GM12872 (cell line): Measurements from ENCODE around the gene LARP4.

Experiments
- CTCF ChIP-seq: IDR thresholded peaks from 3 replicates; pipeline ENCODE4 v1.5.1; 2011; ENCODE audit warnings: low read depth, mild to moderate bottlenecking, low read length, moderate library complexity; ENCODE audit not compliant: insufficient read depth

LARP4 gene

DNA sequence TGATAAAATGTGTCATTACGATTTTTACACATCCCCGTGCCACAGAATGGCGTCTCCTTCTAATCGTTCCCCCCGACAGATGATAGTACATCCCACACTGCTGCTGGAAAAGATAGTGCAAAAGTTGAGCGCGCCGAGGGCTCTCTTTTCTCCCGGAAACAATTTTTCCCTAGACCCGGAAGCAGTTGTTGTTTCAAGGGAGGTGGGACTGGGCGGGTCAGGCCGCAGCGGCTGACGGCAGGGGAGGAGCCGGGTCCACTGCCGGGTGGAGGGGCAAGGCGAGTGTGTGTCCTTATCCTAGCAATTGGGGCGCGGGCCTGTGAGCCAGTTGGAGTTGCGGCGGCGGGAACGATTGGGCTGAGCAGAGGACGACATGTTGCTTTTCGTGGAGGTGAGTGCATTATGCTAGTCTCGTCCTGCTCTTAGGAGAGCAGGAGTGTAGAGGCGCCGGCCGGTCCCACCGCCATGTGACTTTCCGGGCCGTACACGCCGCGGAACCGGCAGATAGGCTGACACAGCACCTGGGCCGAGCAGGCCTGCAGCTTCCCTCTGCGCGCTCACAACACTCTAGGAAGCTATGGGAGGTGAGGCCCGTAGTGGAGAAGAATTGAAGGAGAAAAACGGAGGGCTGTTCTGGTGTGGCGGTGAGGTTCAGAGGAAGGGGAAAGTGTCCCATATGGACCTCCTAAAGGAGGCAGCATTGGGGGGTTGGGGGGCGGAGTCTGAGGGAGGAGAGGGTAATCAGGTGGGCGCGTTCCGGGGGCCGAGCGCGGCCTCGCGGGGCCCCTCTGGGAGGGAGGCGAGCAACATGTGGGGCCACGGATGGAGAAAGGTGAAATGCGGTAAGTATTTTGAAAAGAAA lies at the start of gene LARP4:
LARP4 (plus strand) TSS at position 248 of the 862 bp plus-strand sequence; CDS start at position 374, 126 bp downstream.
- no peak for TF ChIP-seq CTCF

DNA sequence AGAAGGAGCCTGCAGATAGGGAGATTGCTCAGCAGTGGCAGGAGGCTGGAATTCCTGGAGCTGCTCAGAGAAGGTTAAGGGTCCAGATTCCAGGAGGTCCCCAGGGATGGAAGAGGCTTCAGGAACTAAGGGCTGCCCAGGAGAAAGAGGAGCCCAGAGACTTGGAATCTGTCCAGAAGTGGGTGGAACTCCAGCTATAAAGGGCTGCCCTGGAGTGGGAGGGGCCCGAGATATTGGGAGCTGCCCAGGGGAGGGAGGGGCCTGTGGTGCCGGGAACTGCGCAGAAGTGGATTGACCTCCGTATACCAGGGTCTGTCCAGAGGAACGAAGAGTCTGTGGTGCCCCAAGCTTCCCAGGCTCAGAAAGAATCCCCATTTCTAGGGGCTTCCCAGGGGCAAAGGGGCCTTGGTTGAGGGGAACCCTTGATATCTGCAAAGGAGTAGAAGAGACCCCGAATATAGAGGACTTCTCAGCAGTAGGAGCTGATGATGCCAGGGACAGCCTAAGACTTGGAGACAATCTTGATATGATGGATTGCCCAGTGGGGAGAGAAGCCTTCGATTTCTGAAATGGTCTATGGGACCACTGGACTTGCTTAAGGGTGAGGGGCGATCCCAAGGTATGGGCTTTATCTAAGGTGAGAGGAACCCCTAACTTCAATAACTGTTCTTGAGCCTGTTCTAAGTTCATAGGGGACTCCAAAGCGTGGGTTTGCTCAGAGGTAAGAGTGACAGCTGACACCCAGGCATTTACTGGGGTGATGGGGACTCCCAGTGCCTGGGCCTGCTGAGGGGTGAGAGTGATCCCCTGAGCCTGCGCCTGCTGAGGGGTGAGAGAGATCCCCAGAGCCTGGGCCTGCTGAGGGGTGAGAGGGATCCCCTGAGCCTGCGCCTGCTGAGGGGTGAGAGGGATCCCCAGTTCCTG lies 49.3 kb upstream of the LARP4 start:
- no peak for TF ChIP-seq CTCF

GRCh38 chr12:50353404-50353803 lies 47.3 kb upstream of the LARP4 start:
- TF ChIP-seq CTCF: no peak

- no peak for TF ChIP-seq CTCF
Observed at GRCh38 chr12:50353869-50354593, 46.7 kb upstream of the LARP4 start.

GRCh38 chr12:50354908-50355307 lies 45.8 kb upstream of the LARP4 start:
- no peak for TF ChIP-seq CTCF

GRCh38 chr12:50355365-50355764 lies 45.3 kb upstream of the LARP4 start:
- TF ChIP-seq CTCF: no peak
